Esophagus muscularis mucosa (tissue), 4 donors: ENCODE measurements around the gene SHISA2. TPM values are rescaled to one million over a fixed set of nuclear protein-coding genes. Genes with fewer than 3 reads are reported as not detected.

ENCODE experiments used
- DNase-seq: peaks from one replicate; pipeline ENCODE4 v3.0.0-alpha.2; 2017; ENCODE audit errors: extremely low spot score
- H3K27ac ChIP-seq, 4 donors: fragments of 200-600 bp; sonication (generic); replicated peaks in 1 of 4; 1 replicate in 3 of 4; 2 replicates in 1 of 4; pipeline ENCODE4 v1.5.1; 2016 to 2019; ENCODE audit warnings: mild to moderate bottlenecking in 1 of 4
- H3K27me3 ChIP-seq, 4 donors: fragments of 200-600 bp; sonication (generic); one replicate each; pipeline versions ENCODE4 v1.5.1 to v1.6.0; 2016 to 2019
- H3K36me3 ChIP-seq, 4 donors: fragments of 200-600 bp; sonication (generic); one replicate each; pipeline ENCODE4 v1.5.1; 2016 to 2019
- H3K4me1 ChIP-seq, 4 donors: fragments of 200-600 bp; sonication (generic); one replicate each; pipeline ENCODE4 v1.5.1; 2016 to 2019
- H3K4me3 ChIP-seq, 4 donors: fragments of 200-600 bp; sonication (generic); 1 replicate in 2 of 4; 2 replicates in 2 of 4; pipeline ENCODE4 v1.5.1; 2016 to 2019; ENCODE audit warnings: mild to moderate bottlenecking in 4 of 4, moderate library complexity in 1 of 4
- H3K9me3 ChIP-seq, 4 donors: fragments of 200-600 bp; sonication (generic); 1 replicate in 3 of 4; 2 replicates in 1 of 4; pipeline ENCODE4 v1.5.1; 2016 to 2019
- EP300 ChIP-seq: sonication (generic); formaldehyde crosslinking; IDR thresholded peaks from one replicate; pipeline ENCODE4 v1.6.1; 2017; ENCODE audit warnings: antibody characterized with exemption
- POLR2A ChIP-seq: fragments of 450-650 bp; IDR thresholded peaks from one replicate; pipeline ENCODE4 v1.6.1; 2017; ENCODE audit warnings: antibody characterized with exemption, moderate library complexity, mild to moderate bottlenecking, low read depth
- POLR2AphosphoS5 ChIP-seq, 2 donors: sonication (generic); formaldehyde crosslinking; IDR thresholded peaks; one replicate each; pipeline ENCODE4 v1.6.1; 2017; ENCODE audit warnings: antibody characterized with exemption in 2 of 2
- WGBS: methylation state at CpG from one replicate; pipeline ENCODE4 v1.1.5; 2018; 5-methylcytosine and 5-hydroxymethylcytosine counted together
- intact Hi-C: fragments of 100-400 bp; cut with DNase I; formaldehyde crosslinking; loops from one replicate; pipeline ENCODE4 v1.15.1; 2023
- total RNA-seq, 4 donors: library from RNA; depleted of rRNA; stranded (reverse); fragments of >200 nt; gene quantifications; one replicate each; pipeline versions ENCODE4 v1.1.0 to v1.2.1, GENCODE V29; 2016
- TF ChIP-seq, protein P1 (sequence below), 3 experiments: fragments of 200-600 bp in 2 of 3; fragments of 450-650 bp in 1 of 3; sonication (generic) in 2 of 3; IDR thresholded peaks; one replicate each; pipeline ENCODE4 v1.5.1; 2017 to 2019; ENCODE audit warnings: antibody characterized with exemption in 3 of 3, mild to moderate bottlenecking in 2 of 3, moderate library complexity in 1 of 3

The SHISA2 gene
- total RNA-seq, 4 donors from 2014 or later, result 0.78 to 0.98 (median 0.83) TPM; not detected in 1

DNA sequence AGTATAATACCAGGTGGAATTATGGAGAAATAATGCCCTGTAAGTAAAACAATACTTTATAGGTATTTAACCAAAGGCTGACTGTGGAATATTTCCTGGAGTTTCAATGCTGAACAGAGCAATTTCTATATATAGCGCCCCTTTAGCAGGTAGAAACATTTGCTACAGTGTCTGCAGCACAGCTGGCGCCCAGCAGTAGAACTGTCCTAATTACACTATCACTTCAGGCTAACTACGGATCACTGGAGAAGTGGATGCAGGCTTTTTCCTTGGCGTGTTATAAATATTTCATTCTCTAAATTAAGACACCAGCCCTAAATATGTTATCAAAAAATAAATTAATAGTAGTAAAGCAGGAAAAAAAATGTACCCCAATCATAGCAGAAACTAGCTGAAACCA is 3.1 kb downstream of the SHISA2 start:
- intact Hi-C loops, result no loop called here
- H3K4me3 ChIP-seq, result no peak overlapping the region
- H3K9me3 ChIP-seq, result no peaks in the 10 kb centered on the region
- H3K27me3 ChIP-seq, result peaks cover 0 to 76% (median 35%) of the 10 kb centered on the region in 4 donors
- H3K36me3 ChIP-seq, result no peaks in the 10 kb centered on the region
- DNase-seq, result no peak
- no peak overlapping the region for H3K27ac ChIP-seq
- TF ChIP-seq, protein P1, sequence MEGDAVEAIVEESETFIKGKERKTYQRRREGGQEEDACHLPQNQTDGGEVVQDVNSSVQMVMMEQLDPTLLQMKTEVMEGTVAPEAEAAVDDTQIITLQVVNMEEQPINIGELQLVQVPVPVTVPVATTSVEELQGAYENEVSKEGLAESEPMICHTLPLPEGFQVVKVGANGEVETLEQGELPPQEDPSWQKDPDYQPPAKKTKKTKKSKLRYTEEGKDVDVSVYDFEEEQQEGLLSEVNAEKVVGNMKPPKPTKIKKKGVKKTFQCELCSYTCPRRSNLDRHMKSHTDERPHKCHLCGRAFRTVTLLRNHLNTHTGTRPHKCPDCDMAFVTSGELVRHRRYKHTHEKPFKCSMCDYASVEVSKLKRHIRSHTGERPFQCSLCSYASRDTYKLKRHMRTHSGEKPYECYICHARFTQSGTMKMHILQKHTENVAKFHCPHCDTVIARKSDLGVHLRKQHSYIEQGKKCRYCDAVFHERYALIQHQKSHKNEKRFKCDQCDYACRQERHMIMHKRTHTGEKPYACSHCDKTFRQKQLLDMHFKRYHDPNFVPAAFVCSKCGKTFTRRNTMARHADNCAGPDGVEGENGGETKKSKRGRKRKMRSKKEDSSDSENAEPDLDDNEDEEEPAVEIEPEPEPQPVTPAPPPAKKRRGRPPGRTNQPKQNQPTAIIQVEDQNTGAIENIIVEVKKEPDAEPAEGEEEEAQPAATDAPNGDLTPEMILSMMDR (IDR thresholded peaks at IDR 0.05), result no peak
- TF ChIP-seq EP300 (no peak), POLR2AphosphoS5 (IDR thresholded peaks at IDR 0.05) (no peak), POLR2A (no peak)
- peaks cover 11 to 33% (median 30%) of the 10 kb centered on the region in 4 donors for H3K4me1 ChIP-seq
- WGBS, result 52% methylated on average over 4 of the region's 4 CpGs

DNA sequence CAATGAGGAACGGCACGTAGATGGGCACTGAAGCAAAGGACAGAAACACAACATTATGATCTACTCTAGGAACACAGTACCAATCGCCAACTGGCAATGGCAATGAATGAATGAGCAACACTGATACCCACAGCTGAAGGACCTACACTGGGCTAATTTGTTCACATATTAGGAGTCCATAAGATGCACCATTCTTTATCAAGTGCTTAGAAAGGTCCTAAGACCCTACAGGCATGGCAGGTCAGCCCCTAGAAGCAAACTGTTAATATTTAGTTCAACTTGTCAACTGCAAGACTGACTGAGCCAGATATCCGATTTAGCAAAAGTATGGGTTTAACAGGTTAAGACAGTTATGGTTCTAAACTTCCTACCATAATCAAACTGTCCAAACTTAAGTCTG is 4.8 kb downstream of the SHISA2 start:
- Histone ChIP-seq H3K27me3 (peaks cover 0 to 59% (median 32%) of the 10 kb centered on the region in 4 donors), H3K9me3 (no peaks in the 10 kb centered on the region), H3K36me3 (no peaks in the 10 kb centered on the region), H3K27ac (no peak overlapping the region), H3K4me3 (no peak overlapping the region), H3K4me1 (peaks cover 8 to 29% (median 27%) of the 10 kb centered on the region in 4 donors)
- no peak for TF ChIP-seq POLR2AphosphoS5 (IDR thresholded peaks at IDR 0.05)
- TF ChIP-seq POLR2A, result no peak
- TF ChIP-seq, protein P1 (IDR thresholded peaks at IDR 0.05), result no peak
- TF ChIP-seq EP300, result no peak
- peak; percentile 55 for DNase-seq
- intact Hi-C loops, result no loop called here
- 96% methylated on average over 4 of the region's 4 CpGs for WGBS

DNA sequence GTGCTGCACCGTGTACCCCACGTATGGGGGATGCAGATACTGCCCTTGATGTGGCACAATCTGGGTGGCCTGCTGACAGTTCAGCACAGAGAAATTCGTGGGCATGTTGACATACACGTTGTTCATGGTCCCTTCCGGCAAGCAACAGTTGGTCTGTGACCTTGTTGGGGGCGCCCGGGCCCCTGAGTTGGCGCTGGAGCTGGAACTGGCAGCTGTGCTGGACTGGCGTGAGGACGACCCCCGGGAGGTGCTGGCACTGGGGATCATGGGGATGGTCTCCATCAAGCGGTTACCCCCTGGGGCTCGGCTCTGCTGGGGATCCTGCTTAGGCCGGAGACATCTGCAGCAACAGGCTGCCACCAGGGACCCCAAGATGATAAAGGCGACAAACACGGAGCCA is 5.2 kb downstream of the SHISA2 start:
- Histone ChIP-seq H3K4me1 (peaks cover 7 to 25% (median 23%) of the 10 kb centered on the region in 4 donors), H3K9me3 (no peaks in the 10 kb centered on the region), H3K4me3 (no peak overlapping the region), H3K27ac (no peak overlapping the region), H3K36me3 (no peaks in the 10 kb centered on the region), H3K27me3 (peaks cover 0 to 55% (median 31%) of the 10 kb centered on the region in 4 donors)
- WGBS, result 91% methylated on average over 7 of the region's 16 CpGs
- intact Hi-C loops, result no loop called here
- peak; percentile 57 for DNase-seq
- TF ChIP-seq POLR2A (no peak), POLR2AphosphoS5 (IDR thresholded peaks at IDR 0.05) (no peak), EP300 (no peak)
- TF ChIP-seq, protein P1 (IDR thresholded peaks at IDR 0.05), result no peak

DNA sequence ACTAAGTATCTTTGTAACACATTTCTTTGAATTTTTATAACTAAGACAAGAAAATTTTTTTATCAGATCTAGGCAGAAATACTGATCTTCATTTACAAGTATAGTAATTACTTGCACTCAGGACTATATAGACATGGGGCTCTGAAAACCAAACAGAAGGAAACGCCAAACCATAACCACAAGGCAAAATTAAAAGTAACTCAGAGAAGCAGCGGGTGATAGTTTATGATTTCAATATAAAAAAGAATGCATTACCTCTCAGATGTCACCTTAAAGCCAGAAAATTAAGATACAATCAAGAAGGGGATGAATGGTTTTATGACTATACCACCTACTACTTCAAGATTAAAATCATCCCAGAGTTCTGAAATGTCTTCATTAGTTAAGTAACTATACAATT is 6.7 kb downstream of the SHISA2 start:
- DNase-seq, result no peak
- Histone ChIP-seq H3K4me3 (no peak overlapping the region), H3K36me3 (no peaks in the 10 kb centered on the region), H3K9me3 (no peaks in the 10 kb centered on the region), H3K27ac (no peak overlapping the region), H3K27me3 (peaks cover 0 to 40% (median 19%) of the 10 kb centered on the region in 4 donors), H3K4me1 (peaks cover 0 to 10% (median 10%) of the 10 kb centered on the region in 4 donors)
- intact Hi-C loops, result no loop called here
- WGBS, result 86% methylated on average over 2 of the region's 2 CpGs
- TF ChIP-seq, protein P1 (IDR thresholded peaks at IDR 0.05), result no peak
- TF ChIP-seq POLR2A, result no peak
- TF ChIP-seq POLR2AphosphoS5 (IDR thresholded peaks at IDR 0.05), result no peak
- no peak for TF ChIP-seq EP300

DNA sequence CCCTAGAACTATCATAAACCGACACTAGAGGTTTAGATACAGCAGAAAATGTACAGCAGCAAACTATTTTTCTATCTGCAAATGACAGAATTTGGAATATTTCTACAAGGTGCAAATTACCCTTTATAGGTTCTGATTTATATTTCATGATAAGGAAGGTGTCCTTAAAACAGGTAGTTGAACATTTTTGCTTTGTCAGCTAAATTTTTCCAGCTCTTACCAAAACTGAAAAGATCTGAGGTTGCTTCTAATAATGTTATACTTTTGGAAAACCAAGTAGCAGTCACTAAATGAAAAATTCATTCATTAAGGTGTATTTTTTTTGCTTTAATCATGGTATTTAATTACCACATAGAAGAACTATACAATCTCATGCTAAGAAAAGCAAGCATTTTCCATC is 9.0 kb downstream of the SHISA2 start:
- intact Hi-C loops, result no loop called here
- H3K4me3 ChIP-seq, result no peak overlapping the region
- H3K9me3 ChIP-seq, result no peaks in the 10 kb centered on the region
- DNase-seq, result no peak
- no peaks in the 10 kb centered on the region for H3K4me1 ChIP-seq
- TF ChIP-seq POLR2A, result no peak
- TF ChIP-seq, protein P1 (IDR thresholded peaks at IDR 0.05), result no peak
- no peak for TF ChIP-seq POLR2AphosphoS5 (IDR thresholded peaks at IDR 0.05)
- TF ChIP-seq EP300, result no peak
- H3K27me3 ChIP-seq, result peaks cover 0 to 17% (median 1%) of the 10 kb centered on the region in 4 donors
- no peaks in the 10 kb centered on the region for H3K36me3 ChIP-seq
- 86% methylated on average over 1 of the region's 1 CpG for WGBS
- H3K27ac ChIP-seq, result no peak overlapping the region
